ENCODE measurements around the gene CFAP92.

Gene CFAP92

GRCh38 chr3:128973988-128974564 lies 19.8 kb downstream of the CFAP92 start:
- no peak for TF ChIP-seq CTCF (IDR thresholded peaks at IDR 0.05; ENCODE audit: low read depth, low read length)
- no peak for DNase-seq (ENCODE audit: low read depth, low spot score)
- in situ Hi-C loops (cut with HindIII; ENCODE audit: low sequenced_read_pairs): no loop called here
- H3K4me3 ChIP-seq (ENCODE audit: low read depth, low read length): no peak overlapping the region

GRCh38 chr3:128971421-128972100 lies 22.3 kb downstream of the CFAP92 start:
- no peak for TF ChIP-seq CTCF (IDR thresholded peaks at IDR 0.05; ENCODE audit: low read depth, low read length)
- in situ Hi-C loops (cut with HindIII; ENCODE audit: low sequenced_read_pairs): no loop called here
- DNase-seq (ENCODE audit: low read depth, low spot score): peak; percentile 15
- H3K4me3 ChIP-seq (ENCODE audit: low read depth, low read length): no peak overlapping the region

GRCh38 chr3:128970740-128971047 lies 23.2 kb downstream of the CFAP92 start:
- DNase-seq (ENCODE audit: low read depth, low spot score): no peak
- no peak for TF ChIP-seq CTCF (IDR thresholded peaks at IDR 0.05; ENCODE audit: low read depth, low read length)
- in situ Hi-C loops (cut with HindIII; ENCODE audit: low sequenced_read_pairs): no loop called here

GRCh38 chr3:128969993-128970739 lies 23.7 kb downstream of the CFAP92 start:
- no peak overlapping the region for H3K4me3 ChIP-seq (ENCODE audit: low read depth, low read length)
- TF ChIP-seq CTCF (IDR thresholded peaks at IDR 0.05; ENCODE audit: low read depth, low read length): peak; percentile 94
- peak; percentile 40 for DNase-seq (ENCODE audit: low read depth, low spot score)
- in situ Hi-C loops (cut with HindIII; ENCODE audit: low sequenced_read_pairs): no loop called here

More at GRCh38 chr3:128970740-128971047, 23.2 kb downstream of the CFAP92 start:
- no peak overlapping the region for H3K4me3 ChIP-seq (ENCODE audit: low read depth, low read length)

- H3K4me3 ChIP-seq (ENCODE audit: low read depth, low read length): no peak overlapping the region
- no peak for TF ChIP-seq CTCF (IDR thresholded peaks at IDR 0.05; ENCODE audit: low read depth, low read length)
- DNase-seq (ENCODE audit: low read depth, low spot score): no peak
- in situ Hi-C loops (cut with HindIII; ENCODE audit: low sequenced_read_pairs): no loop called here
Observed at GRCh38 chr3:128967748-128968355, 26.0 kb downstream of the CFAP92 start.

GRCh38 chr3:128965818-128966217 lies 28.1 kb downstream of the CFAP92 start:
- DNase-seq (ENCODE audit: low read depth, low spot score): no peak
- H3K4me3 ChIP-seq (ENCODE audit: low read depth, low read length): no peak overlapping the region
- in situ Hi-C loops (cut with HindIII; ENCODE audit: low sequenced_read_pairs): no loop called here
- no peak for TF ChIP-seq CTCF (IDR thresholded peaks at IDR 0.05; ENCODE audit: low read depth, low read length)

All from astrocyte of the spinal cord (primary cell).